GM10847 (cell line): Measurements from ENCODE around the gene HYI.

Experiments used
- POLR2A ChIP-seq: IDR thresholded peaks from 2 replicates; pipeline ENCODE4 v1.6.1; 2011; ENCODE audit not compliant: insufficient read length; ENCODE audit errors: extremely low read depth

HYI gene

DNA sequence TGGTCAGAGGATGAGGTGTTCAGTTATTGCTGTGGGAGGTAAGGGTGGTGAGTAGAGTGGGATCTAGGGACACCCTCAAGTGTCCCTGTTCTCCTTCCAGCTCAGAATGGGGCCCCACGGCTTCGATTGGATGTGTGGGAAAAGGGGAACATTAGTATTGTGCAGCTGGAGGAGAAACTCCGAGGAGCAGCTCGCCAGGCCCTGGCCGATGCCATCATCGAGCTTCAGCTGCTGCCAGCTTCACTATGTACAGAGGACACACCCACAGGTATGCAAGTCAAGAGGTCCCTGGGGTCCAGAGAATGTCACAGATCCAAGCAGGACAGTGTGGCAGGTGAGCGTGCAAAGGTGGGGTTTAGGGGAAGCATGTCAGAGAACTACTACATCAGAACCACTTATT, 13.9 kb downstream of the HYI start:
- no peak for TF ChIP-seq POLR2A

GRCh38 chr1:43438953-43439581, 14.7 kb downstream of the HYI start:
- no peak for TF ChIP-seq POLR2A

DNA sequence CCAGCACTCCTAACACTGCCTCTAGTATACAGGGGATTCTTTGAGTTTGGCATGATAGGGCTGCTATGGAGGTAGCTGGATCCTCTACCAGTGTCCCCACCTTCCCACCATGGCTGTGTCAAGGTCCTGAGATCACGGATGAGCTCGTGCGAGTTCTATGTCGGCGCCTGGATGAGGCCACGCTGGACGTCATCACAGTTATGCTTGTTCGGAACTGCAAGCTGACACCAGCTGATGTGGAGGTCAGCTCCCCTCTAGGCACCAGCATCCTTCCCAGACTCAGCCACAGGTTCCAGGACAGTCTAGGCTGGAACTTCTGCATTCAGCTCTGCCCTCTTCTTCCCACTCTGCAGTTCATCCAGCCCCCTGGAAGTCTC, 15.2 kb downstream of the HYI start:
- no peak for TF ChIP-seq POLR2A

GRCh38 chr1:43438006-43438405, 15.7 kb downstream of the HYI start:
- no peak for TF ChIP-seq POLR2A

DNA sequence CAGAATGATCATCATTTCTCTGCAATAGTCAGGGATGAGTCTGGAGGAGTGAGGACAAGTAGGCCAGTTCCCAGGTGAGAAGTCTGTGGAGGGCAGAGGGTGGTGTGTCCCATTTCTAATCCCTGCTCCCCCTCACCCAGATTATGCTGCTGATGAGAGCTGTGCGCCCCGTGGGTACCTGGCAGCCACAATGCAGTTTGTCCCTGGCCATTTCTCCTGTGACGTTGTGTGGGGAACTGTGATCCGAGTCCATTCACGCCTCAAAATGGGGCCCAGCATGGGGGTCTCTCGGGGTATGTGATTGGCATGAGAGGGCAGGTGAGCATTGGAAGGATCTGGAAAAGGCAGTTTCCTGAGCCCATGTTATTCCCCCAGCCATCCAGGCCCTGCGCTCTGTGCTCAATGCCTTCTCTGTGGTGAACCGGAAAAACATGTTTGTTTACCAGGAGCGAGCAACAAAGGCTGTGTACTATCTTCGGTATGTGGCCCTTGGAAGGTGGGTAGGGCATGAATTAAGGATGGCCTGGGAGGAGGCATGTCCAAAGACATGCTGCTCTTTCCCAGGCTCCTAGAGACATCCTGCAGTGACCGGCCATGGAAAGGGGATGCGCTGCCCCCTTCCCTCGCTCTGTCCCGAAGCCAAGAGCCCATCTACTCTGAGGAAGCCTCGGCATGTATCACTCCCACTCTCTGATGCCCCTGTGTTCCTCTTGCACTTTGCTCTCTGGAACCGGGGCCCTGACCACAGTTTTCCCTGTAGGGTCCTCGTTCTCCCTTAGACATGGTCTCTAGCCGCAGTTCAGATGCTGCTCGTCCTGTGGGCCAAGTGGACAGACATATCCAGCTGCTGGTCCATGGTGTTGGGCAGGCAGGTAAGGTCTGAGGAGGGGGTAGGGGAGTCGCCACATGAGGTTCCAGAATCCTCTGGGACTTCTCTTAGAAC, 16.4 kb downstream of the HYI start:
- TF ChIP-seq POLR2A = no peak

DNA sequence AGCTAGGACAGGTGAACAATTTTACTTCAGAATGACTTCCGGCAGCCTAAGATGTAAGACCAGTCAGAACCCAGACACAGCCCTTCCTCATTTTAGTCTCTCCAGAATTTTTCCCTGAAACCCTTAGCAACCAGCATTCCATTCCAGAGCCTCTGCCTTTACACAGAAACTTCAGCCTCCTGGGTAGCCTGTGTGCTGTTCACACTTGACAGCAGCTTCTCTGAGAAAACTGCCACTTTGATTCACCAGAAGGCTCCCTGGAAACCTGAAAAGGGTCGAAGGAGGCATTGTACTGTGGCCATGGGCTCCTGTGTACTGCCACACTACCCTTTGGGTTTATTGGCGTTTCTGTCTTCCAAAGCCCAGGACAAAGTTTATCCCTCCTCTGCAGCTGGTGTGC, 17.4 kb downstream of the HYI start:
- no peak for TF ChIP-seq POLR2A

- TF ChIP-seq POLR2A = no peak
Measured at GRCh38 chr1:43435146-43436145, 18.3 kb downstream of the HYI start.

- no peak for TF ChIP-seq POLR2A
Measured at GRCh38 chr1:43434256-43434655, 19.5 kb downstream of the HYI start.

GRCh38 chr1:43432907-43433306, 20.8 kb downstream of the HYI start:
- no peak for TF ChIP-seq POLR2A

GRCh38 chr1:43432171-43432860, 21.4 kb downstream of the HYI start:
- no peak for TF ChIP-seq POLR2A

DNA sequence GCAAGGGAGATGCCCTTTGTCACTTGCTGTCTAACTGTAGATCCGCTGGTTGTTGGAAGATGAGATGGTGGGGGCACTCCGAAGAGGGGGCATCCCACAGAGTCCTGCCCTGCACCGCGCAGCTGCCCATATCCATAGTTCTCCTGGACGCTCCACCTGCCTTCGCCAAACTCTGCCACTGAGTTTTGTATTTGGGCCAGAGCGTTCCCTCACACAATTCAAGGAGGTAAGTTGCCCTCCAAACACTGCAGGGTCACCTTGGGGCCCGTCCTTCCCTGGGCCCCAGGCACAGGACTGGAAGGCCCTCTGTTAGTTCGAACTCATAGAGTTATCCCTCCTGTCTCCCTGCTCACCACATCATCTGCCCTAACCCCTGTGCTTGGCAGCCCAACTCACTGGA, 22.1 kb downstream of the HYI start:
- TF ChIP-seq POLR2A = no peak

DNA sequence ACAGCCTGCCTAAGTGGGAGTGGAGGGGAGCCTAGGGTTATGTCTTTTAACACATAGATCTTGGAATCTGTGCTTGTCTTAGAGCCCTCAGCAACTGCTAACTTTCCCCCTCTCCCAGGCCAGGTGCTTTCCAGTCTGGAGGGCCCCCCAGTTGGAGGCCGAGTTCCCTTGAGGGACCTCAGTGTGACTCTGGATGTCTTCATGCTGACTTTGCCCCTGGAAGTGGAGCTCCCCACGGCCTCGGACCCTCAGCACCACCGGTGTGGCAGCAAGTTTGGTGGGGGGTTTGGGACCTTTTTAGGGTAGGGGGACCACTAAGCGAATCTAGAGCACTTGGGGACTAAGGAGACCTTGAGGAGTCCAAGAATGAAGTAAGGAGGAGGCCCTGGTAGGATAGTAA, 22.9 kb downstream of the HYI start:
- TF ChIP-seq POLR2A = no peak

DNA sequence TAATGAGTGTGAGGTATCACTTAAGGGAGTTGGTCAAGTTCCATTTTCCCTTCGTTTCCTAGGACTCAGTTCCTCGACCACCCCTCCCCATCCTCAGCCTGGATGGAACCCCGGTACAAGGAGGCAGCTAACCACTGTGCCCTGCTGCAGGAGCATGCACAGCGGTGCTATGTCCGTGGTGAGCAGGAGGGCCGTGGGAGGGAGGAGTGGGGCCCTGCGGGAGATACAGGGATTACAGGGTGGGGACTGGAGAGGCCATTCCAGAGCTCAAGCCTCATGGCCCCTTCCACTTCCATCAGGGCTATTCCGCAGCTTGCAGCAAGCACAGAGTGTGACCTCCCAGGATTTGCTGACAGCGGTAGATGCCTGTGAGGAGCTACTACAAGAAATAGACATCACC, 25.8 kb downstream of the HYI start:
- TF ChIP-seq POLR2A = no peak

- no peak for TF ChIP-seq POLR2A
Measured at GRCh38 chr1:43427524-43427923, 26.2 kb downstream of the HYI start.

- TF ChIP-seq POLR2A = no peak
Measured at GRCh38 chr1:43426221-43426620, 27.5 kb downstream of the HYI start.
